Gastrocnemius medialis (tissue), 4 donors: ENCODE measurements around the gene APPBP2. TPM values are rescaled to one million over a fixed set of nuclear protein-coding genes. Genes with fewer than 3 reads are reported as not detected.
A peak's percentile ranks its signal among the peaks of the same experiment; 100 is the strongest.
"Not testable (repeated sequence)": the region's sequence is repeated elsewhere in the genome, so short reads cannot be mapped to it uniquely, and the experiment has no call there.

ENCODE experiments used
- ATAC-seq, 2 donors: fragments of 150-250 bp; one replicate each; pipeline ENCODE4 v1.9.1; 2016
- DNase-seq, 2 donors: peaks; one replicate each; pipeline ENCODE4 v3.0.0-alpha.2; 2019
- H3K27ac ChIP-seq, 4 donors: fragments of 200-600 bp; sonication (generic); 1 replicate in 1 of 4; 2 replicates in 3 of 4; pipeline ENCODE4 v1.5.1; 2016 to 2018; ENCODE audit warnings: mild to moderate bottlenecking in 2 of 4, moderate library complexity in 1 of 4
- H3K27me3 ChIP-seq, 3 donors: fragments of 200-600 bp; sonication (generic) in 2 of 3; 1 replicate in 1 of 3; 2 replicates in 2 of 3; pipeline versions ENCODE4 v1.5.1 to v1.6.0; 2016 to 2019; ENCODE audit warnings: mild to moderate bottlenecking in 1 of 3, moderate library complexity in 1 of 3
- H3K36me3 ChIP-seq, 2 donors: fragments of 200-600 bp; sonication (generic) in 1 of 2; one replicate each; pipeline ENCODE4 v1.5.1; 2017 to 2018
- H3K4me1 ChIP-seq, 2 donors: fragments of 200-600 bp; sonication (generic) in 1 of 2; one replicate each; pipeline ENCODE4 v1.5.1; 2016 to 2017; ENCODE audit warnings: mild to moderate bottlenecking in 2 of 2
- H3K4me3 ChIP-seq, 4 donors: fragments of 200-600 bp; sonication (generic) in 3 of 4; 1 replicate in 1 of 4; 2 replicates in 3 of 4; pipeline ENCODE4 v1.5.1; 2016 to 2019; ENCODE audit warnings: mild to moderate bottlenecking in 2 of 4
- H3K9me3 ChIP-seq, 3 donors: fragments of 200-600 bp; sonication (generic) in 2 of 3; 1 replicate in 1 of 3; 2 replicates in 2 of 3; pipeline ENCODE4 v1.5.1; 2016 to 2019
- CTCF ChIP-seq, 5 experiments: fragments of 450-650 bp in 3 of 5; fragments of 200-600 bp in 2 of 5; sonication (generic) in 2 of 5; IDR thresholded peaks in 4 of 5; conservative IDR thresholded peaks in 1 of 5; 1 replicate in 4 of 5; 2 replicates in 1 of 5; pipeline ENCODE4 v1.5.1; 2016 to 2019; ENCODE audit warnings: antibody characterized with exemption in 5 of 5, mild to moderate bottlenecking in 3 of 5, moderate library complexity in 3 of 5
- POLR2A ChIP-seq, 2 donors: fragments of 450-650 bp; IDR thresholded peaks; one replicate each; pipeline ENCODE4 v1.6.1; 2017; ENCODE audit warnings: antibody characterized with exemption in 2 of 2, mild to moderate bottlenecking in 2 of 2, moderate library complexity in 2 of 2
- in situ Hi-C, 4 donors: fragments of 200-750 bp; cut with MboI; loops; one replicate each; pipeline versions ENCODE4 v1.15.0 to v1.8.0; 2017; ENCODE audit warnings: low sequenced_read_pairs in 4 of 4
- intact Hi-C: fragments of 100-400 bp; cut with DNase I; formaldehyde crosslinking; loops from one replicate; pipeline ENCODE4 v1.15.1; 2023; ENCODE audit warnings: low total_unique reads
- total RNA-seq, 4 donors: library from RNA; depleted of rRNA; stranded (reverse); fragments of >200 nt; gene quantifications; one replicate each; pipeline versions ENCODE4 v1.1.0 to v1.2.3, GENCODE V29; 2016

APPBP2 gene
- total RNA-seq, 4 donors from 2014 or later, result 14.2 to 21.8 (median 18.1) TPM

GRCh38 chr17:60435244-60436167 lies 90.5 kb downstream of the APPBP2 start:
- peak; percentile 84 to 91 for ATAC-seq
- intact Hi-C loops, result loop anchor here (1.0 to 2.0 kb wide), 2 partner anchors 15 to 292 kb away; no protein-coding TSS in a partner anchor

GRCh38 chr17:60433021-60433997 lies 92.7 kb downstream of the APPBP2 start:
- H3K36me3 ChIP-seq, H3K4me1 ChIP-seq, H3K27ac ChIP-seq, ATAC-seq, H3K9me3 ChIP-seq, H3K27me3 ChIP-seq, DNase-seq, H3K4me3 ChIP-seq, intact Hi-C loops: not testable (repeated sequence)
- in situ Hi-C loops, result loop anchor here (25.0 kb wide), 2 partner anchors 296 to 371 kb away; partner anchors contain the start of gene CA4 (in 3 of the 4)

More at GRCh38 chr17:60435244-60436167, 90.5 kb downstream of the APPBP2 start:
- DNase-seq, result peak; percentile 60 to 63
- no peaks in the 10 kb centered on the region for H3K36me3 ChIP-seq
- no peaks in the 10 kb centered on the region for H3K27me3 ChIP-seq
- H3K27ac ChIP-seq, result peak overlapping the region in 1 of 4 donors; percentile 53
- no peak for TF ChIP-seq POLR2A (IDR thresholded peaks at IDR 0.05)
- peak; percentile 89 to 94 (median 92) for TF ChIP-seq CTCF (IDR thresholded peaks at IDR 0.05 in 4 of 5, conservative IDR thresholded peaks at IDR 0.05 in 1 of 5)
- peaks cover 4 to 5% of the 10 kb centered on the region in 2 donors for H3K4me1 ChIP-seq
- in situ Hi-C loops, result loop anchor here (25.0 kb wide), 2 partner anchors 298 to 373 kb away; partner anchors contain the start of gene CA4 (in 3 of the 4)
- no peaks in the 10 kb centered on the region for H3K9me3 ChIP-seq
- H3K4me3 ChIP-seq, result peak overlapping the region in 2 of 4 donors; percentile 14 to 46

- ATAC-seq, H3K36me3 ChIP-seq, intact Hi-C loops, H3K9me3 ChIP-seq, DNase-seq, H3K27me3 ChIP-seq, H3K4me1 ChIP-seq, H3K27ac ChIP-seq, H3K4me3 ChIP-seq: not testable (repeated sequence)
- in situ Hi-C loops, result loop anchor here (25.0 kb wide), 2 partner anchors 293 to 368 kb away; partner anchors contain the start of gene CA4 (in 3 of the 4)
Observed at GRCh38 chr17:60430561-60430960, 95.5 kb downstream of the APPBP2 start.

GRCh38 chr17:60428491-60428890 lies 97.6 kb downstream of the APPBP2 start:
- H3K4me3 ChIP-seq, H3K9me3 ChIP-seq, ATAC-seq, H3K36me3 ChIP-seq, DNase-seq, H3K27me3 ChIP-seq, intact Hi-C loops, H3K4me1 ChIP-seq, H3K27ac ChIP-seq: not testable (repeated sequence)
- in situ Hi-C loops, result loop anchor here (25.0 kb wide), 2 partner anchors 291 to 366 kb away; partner anchors contain the start of gene CA4 (in 3 of the 4)

GRCh38 chr17:60426596-60426995 lies 99.4 kb downstream of the APPBP2 start:
- intact Hi-C loops, result no loop called here
- Histone ChIP-seq H3K27me3 (no peaks in the 10 kb centered on the region), H3K36me3 (no peaks in the 10 kb centered on the region), H3K4me1 (peaks cover 0 to 2% of the 10 kb centered on the region in 2 donors), H3K27ac (no peak overlapping the region), H3K9me3 (no peaks in the 10 kb centered on the region), H3K4me3 (no peak overlapping the region)
- no peak for DNase-seq
- in situ Hi-C loops, result loop anchor here (25.0 kb wide), 2 partner anchors 289 to 364 kb away; partner anchors contain the start of gene CA4 (in 3 of the 4)
- no peak for ATAC-seq
- TF ChIP-seq POLR2A (IDR thresholded peaks at IDR 0.05) (no peak), CTCF (IDR thresholded peaks at IDR 0.05 in 4 of 5, conservative IDR thresholded peaks at IDR 0.05 in 1 of 5) (no peak)
